PFSK-1 (cell line): ENCODE results near the gene SRD5A3.

Experiments
- FOXP2 ChIP-seq: optimal IDR thresholded peaks from 2 replicates; pipeline ENCODE3; 2011; ENCODE audit warnings: borderline replicate concordance, control low read depth, inconsistent platforms; ENCODE audit not compliant: insufficient read depth; ENCODE audit errors: extremely low read length, extremely low read depth
- POLR2AphosphoS5 ChIP-seq: IDR thresholded peaks from 2 replicates; pipeline ENCODE4 v1.6.1; 2012; ENCODE audit warnings: low read depth, mild to moderate bottlenecking, control low read depth, low read length, moderate library complexity
- REST ChIP-seq, 2 experiments: IDR thresholded peaks; 2 replicates each; pipeline versions ENCODE4 v1.6.1 to v1.8.0; 2011 to 2012; ENCODE audit warnings: low read depth in 2 of 2, low read length in 2 of 2, control low read depth in 1 of 2, inconsistent platforms in 1 of 2, mild to moderate bottlenecking in 1 of 2, moderate library complexity in 1 of 2; ENCODE audit not compliant: insufficient read depth in 1 of 2
- SIN3A ChIP-seq: IDR thresholded peaks from 2 replicates; pipeline ENCODE4 v1.6.1; 2012; ENCODE audit warnings: mild to moderate bottlenecking, low read length, moderate library complexity, borderline replicate concordance; ENCODE audit not compliant: insufficient read depth
- TAF1 ChIP-seq: IDR thresholded peaks from 2 replicates; pipeline ENCODE4 v1.6.1; 2012; ENCODE audit warnings: low read length, control low read depth, borderline replicate concordance; ENCODE audit not compliant: insufficient read depth

Gene SRD5A3

DNA sequence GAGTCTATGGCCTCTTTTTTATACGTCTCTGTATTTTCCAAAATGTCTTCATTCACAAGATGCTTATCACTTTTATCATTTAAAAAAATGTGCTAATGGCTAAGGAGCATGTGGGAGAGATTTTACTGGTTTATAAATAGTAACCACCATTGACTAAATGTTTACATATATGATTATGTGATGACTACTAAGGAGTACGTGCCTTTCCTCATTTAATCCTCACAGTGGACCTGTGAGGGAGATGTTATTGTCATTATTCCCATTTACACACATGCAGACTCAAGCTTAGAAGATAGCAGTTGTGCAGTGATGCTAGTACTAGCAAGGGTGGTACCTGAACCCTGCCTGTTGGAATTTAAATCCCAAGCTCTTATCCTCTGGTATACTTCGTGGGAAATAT is 2.4 kb downstream of the SRD5A3 start:
- TF ChIP-seq TAF1 (no peak), REST (IDR thresholded peaks at IDR 0.05; ENCODE audit: insufficient read depth in 1 of 2, low read depth in 2 of 2, low read length in 2 of 2) (no peak), FOXP2 (no peak), POLR2AphosphoS5 (no peak), SIN3A (no peak)

GRCh38 chr4:55351824-55352223 is 5.8 kb downstream of the SRD5A3 start:
- TF ChIP-seq REST (IDR thresholded peaks at IDR 0.05; ENCODE audit: insufficient read depth in 1 of 2, low read depth in 2 of 2, low read length in 2 of 2): no peak
- TF ChIP-seq FOXP2: no peak
- no peak for TF ChIP-seq TAF1
- TF ChIP-seq SIN3A: no peak
- TF ChIP-seq POLR2AphosphoS5: no peak

GRCh38 chr4:55352726-55353125 is 6.7 kb downstream of the SRD5A3 start:
- TF ChIP-seq FOXP2 (no peak), SIN3A (no peak), POLR2AphosphoS5 (no peak), REST (IDR thresholded peaks at IDR 0.05; ENCODE audit: insufficient read depth in 1 of 2, low read depth in 2 of 2, low read length in 2 of 2) (no peak), TAF1 (no peak)

- TF ChIP-seq POLR2AphosphoS5: no peak
- no peak for TF ChIP-seq SIN3A
- no peak for TF ChIP-seq FOXP2
- no peak for TF ChIP-seq TAF1
- TF ChIP-seq REST (IDR thresholded peaks at IDR 0.05; ENCODE audit: insufficient read depth in 1 of 2, low read depth in 2 of 2, low read length in 2 of 2): no peak
These were observed 8.6 kb downstream of the SRD5A3 start for GRCh38 chr4:55354648-55355047.

GRCh38 chr4:55355555-55355954 is 9.5 kb downstream of the SRD5A3 start:
- TF ChIP-seq POLR2AphosphoS5 (no peak), FOXP2 (no peak), REST (IDR thresholded peaks at IDR 0.05; ENCODE audit: insufficient read depth in 1 of 2, low read depth in 2 of 2, low read length in 2 of 2) (no peak), TAF1 (no peak), SIN3A (no peak)
